ENCODE data around the gene CACNA1F.

Gene CACNA1F

GRCh38 chrX:49188468-49189076 is 44.6 kb downstream of the CACNA1F start:
- H3K4me3 ChIP-seq (ENCODE audit: low read depth, low read length) = no peak overlapping the region
- TF ChIP-seq CTCF (IDR thresholded peaks at IDR 0.05; ENCODE audit: insufficient read depth, low read length, missing control alignments) = no peak
- POLR2A ChIA-PET = no interaction called here
- CTCF ChIA-PET = no interaction called here
- no peak for DNase-seq (ENCODE audit: low read depth, low spot score)

- ChIA-PET POLR2A (no interaction called here), CTCF (no interaction called here)
- no peak for DNase-seq (ENCODE audit: low read depth, low spot score)
- no peak for TF ChIP-seq CTCF (IDR thresholded peaks at IDR 0.05; ENCODE audit: insufficient read depth, low read length, missing control alignments)
- no peak overlapping the region for H3K4me3 ChIP-seq (ENCODE audit: low read depth, low read length)
These were observed 45.6 kb downstream of the CACNA1F start for GRCh38 chrX:49187526-49187925.

DNA sequence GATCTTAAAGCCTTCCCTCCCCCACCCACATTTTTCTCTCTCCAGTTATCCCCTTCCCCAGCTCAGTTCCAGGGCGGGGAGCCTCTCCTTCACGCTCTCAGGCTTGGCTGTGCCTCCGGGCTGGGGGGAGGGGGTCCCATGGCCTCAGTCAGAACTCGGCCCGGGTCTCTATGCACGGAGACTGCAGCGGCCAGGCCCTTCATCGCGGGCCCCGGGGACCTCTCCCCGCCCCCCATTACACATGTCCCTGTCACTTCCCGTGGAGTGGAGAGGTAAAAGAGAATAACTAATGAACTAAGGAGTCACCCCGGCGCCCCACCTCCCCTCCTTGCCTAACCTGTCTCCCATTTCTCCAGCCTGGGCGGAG is 46.1 kb downstream of the CACNA1F start:
- CTCF ChIA-PET = no interaction called here
- no peak for DNase-seq (ENCODE audit: low read depth, low spot score)
- POLR2A ChIA-PET = no interaction called here

DNA sequence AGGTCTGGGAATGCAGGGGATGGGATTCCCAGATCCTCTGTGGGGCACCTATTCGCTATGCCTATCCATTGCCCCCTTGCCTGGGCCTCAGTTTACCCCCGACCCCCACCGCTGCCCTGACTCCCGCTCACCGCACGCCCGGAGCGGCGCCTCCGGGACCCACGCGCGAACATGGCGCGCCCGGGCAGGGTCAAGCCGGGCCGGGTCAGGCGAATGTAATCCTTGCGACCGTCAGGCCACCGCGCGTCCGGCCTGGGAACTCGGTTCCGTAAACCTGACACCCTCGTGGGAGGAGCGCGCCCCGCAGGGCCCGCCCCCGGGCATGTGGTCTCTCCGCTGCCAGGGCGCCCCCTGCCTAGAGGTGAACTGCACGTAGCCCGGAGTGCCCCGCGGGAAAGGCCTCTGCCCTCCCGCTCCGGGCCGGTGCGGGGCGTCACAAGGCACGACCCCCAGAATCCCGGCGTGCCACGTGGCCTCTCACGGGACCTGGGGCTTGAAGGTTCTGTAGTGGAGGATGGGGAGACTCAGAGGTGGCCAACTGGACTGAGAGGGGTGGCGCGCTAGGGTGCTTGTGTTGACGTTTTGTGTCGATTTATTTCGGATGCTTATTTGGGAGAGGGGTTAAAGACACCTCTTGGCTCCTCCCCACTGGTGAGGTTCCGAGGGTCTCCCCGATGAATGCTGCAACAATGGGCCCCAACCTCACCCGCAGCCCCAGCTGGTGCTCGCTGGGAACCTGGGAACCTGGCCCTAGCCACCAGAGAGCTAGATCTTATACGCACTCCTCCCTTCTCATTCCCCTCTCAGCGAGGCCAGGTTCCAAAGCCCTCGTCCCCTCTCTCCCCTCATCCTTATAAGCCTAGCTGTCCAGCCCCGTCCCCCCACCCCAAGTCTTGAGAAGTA is 46.8 kb downstream of the CACNA1F start, which contains the start of gene PRICKLE3:
TSS of gene PRICKLE3 (minus strand) at position 249 of the 903 bp plus-strand sequence. CDS start at position 173, 76 bp downstream.
- H3K4me3 ChIP-seq (ENCODE audit: low read depth, low read length) = peak within 1 kb of the TSS; percentile 67
- no peak for DNase-seq (ENCODE audit: low read depth, low spot score)
- POLR2A ChIA-PET = no interaction called here
- peak; percentile 39 for TF ChIP-seq CTCF (IDR thresholded peaks at IDR 0.05; ENCODE audit: insufficient read depth, low read length, missing control alignments)
- CTCF ChIA-PET = no interaction called here

More for the DNA sequence above, 46.1 kb downstream of the CACNA1F start:
- H3K4me3 ChIP-seq (ENCODE audit: low read depth, low read length) = no peak overlapping the region
- no peak for TF ChIP-seq CTCF (IDR thresholded peaks at IDR 0.05; ENCODE audit: insufficient read depth, low read length, missing control alignments)

- H3K4me3 ChIP-seq (ENCODE audit: low read depth, low read length) = peak overlapping the region; percentile 67
- no peak for TF ChIP-seq CTCF (IDR thresholded peaks at IDR 0.05; ENCODE audit: insufficient read depth, low read length, missing control alignments)
- ChIA-PET POLR2A (interaction anchor here (1.3 kb wide), 1 partner anchor 13 kb away, joined by 10 read pairs; the partner anchor contains the start of gene PLP2), CTCF (interaction anchor here (1.2 kb wide), 1 partner anchor 29 kb away, joined by 4 read pairs; no protein-coding TSS in a partner anchor)
- DNase-seq (ENCODE audit: low read depth, low spot score) = no peak
These were observed 48.6 kb downstream of the CACNA1F start for GRCh38 chrX:49184294-49185281.
